Measurements from ENCODE around the gene FLT3. TPM values are rescaled to one million over a fixed set of nuclear protein-coding genes. Genes with fewer than 3 reads are reported as not detected.

FLT3 gene
- total and polyA plus RNA-seq, 9 donors: 0.08 to 0.97 (median 0.15) TPM; not detected in 1

DNA sequence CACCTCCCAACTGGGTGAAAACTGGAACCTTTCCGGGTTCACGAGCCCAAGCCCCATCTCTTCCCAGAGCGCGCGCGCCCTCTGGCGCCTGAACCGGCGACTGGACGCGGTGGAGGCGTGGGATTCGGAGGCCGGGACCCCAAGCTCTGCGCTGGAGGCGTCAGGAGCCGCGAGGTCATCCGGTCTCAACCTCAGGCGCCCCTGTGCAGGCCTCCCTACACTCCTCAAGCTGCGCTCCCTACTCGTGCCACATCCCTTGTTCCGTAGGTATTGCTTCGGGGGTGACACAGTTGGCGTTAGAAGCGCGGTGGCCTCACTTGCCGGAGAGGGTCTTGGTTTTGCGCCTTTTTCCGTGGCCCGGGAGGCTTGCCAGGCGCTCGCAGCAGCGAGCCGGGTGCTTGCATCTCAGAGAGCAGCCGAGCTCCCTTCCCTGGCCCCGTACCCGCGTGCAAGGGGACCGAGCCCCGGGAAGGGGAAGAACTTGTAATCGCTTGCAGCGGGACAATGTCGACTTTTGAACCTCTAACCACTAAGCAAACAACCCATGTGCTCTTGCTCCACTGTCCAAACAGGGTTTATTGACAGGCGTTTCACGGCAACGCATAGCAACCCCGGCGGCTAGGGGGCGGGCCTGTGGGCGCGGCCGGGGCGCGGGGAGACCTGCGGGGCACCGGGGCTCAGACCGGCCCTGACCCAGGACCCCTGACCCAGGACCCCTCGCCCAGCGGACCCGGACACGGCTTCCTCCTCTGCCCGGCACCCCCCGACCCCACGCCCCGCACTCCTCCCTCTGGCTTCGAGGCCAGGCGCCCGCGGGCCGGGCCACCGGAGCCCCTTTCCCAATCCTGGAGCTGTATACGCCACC lies 139.8 kb downstream of the FLT3 start:
- 1 to 2% (median 2%) methylated on average over 50 to 73 of the region's 73 CpGs for WGBS, 3 donors
- no peaks in the 10 kb centered on the region for H3K27me3 ChIP-seq

GRCh38 chr13:27959976-27960361 lies 140.4 kb downstream of the FLT3 start:
- no peak for DNase-seq
- H3K27ac ChIP-seq: no peak overlapping the region
- 25 to 30% (median 29%) methylated on average over 14 of the region's 14 CpGs for WGBS, 3 donors
- no peaks in the 10 kb centered on the region for H3K9me3 ChIP-seq
- no peaks in the 10 kb centered on the region for H3K27me3 ChIP-seq
- TF ChIP-seq POLR2A (IDR thresholded peaks at IDR 0.05): no peak
- TF ChIP-seq EP300 (IDR thresholded peaks at IDR 0.05): no peak
- no peak for TF ChIP-seq CTCF (IDR thresholded peaks at IDR 0.05)
- H3K36me3 ChIP-seq: no peaks in the 10 kb centered on the region
- H3K4me1 ChIP-seq (ENCODE audit: insufficient read depth): peaks cover 4% of the 10 kb centered on the region
- no peak overlapping the region for H3K4me3 ChIP-seq
- intact Hi-C loops (cut with DNase I): loop anchor here in 1 of 4 donors (10.0 kb wide), 1 partner anchor 135 kb away; no protein-coding TSS in a partner anchor

More for the DNA sequence above, 139.8 kb downstream of the FLT3 start:
- Histone ChIP-seq H3K4me3 (peak overlapping the region; percentile 16), H3K4me1 (ENCODE audit: insufficient read depth) (peaks cover 4% of the 10 kb centered on the region), H3K9me3 (no peaks in the 10 kb centered on the region), H3K36me3 (no peaks in the 10 kb centered on the region), H3K27ac (no peak overlapping the region)
- no peak for TF ChIP-seq POLR2A (IDR thresholded peaks at IDR 0.05)
- no peak for TF ChIP-seq CTCF (IDR thresholded peaks at IDR 0.05)
- no peak for TF ChIP-seq EP300 (IDR thresholded peaks at IDR 0.05)
- intact Hi-C loops (cut with DNase I): no loop called here
- DNase-seq: peak in 1 of 5 donors; percentile 45

DNA sequence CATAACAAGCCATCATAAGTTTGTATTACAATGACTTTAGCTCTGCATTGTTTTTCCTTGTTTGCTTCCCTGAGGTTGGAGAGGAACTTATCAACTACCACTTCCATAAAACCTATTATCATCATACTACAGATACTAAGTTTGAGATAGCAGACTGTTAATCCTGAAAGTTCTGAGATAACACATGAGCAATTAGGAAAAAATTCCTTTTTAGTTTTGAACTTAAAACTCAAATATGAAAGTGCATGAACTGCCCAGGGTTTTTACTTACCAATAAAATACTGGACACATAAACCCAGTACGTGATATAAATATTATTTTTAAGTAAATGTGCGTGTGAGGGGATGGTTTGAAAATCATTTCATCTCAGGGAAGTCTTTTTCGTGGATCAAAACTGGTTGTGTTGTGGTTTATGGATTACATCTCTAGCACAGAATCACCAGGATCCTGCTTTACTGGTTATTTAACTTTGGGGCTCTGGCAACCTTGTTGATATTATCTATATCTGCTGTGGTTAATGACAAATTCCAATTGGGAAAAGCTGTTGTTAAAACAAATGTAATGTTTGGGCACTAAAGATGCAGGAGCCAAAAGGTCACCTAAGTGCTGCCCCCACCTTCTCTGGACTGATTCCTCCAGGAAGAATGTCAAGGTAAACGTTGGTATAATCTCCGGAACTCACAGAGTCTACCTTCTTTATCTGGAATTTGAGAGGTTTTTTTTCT lies 143.6 kb downstream of the FLT3 start:
- 26 to 34% (median 29%) methylated on average over 5 of the region's 5 CpGs for WGBS, 3 donors
- TF ChIP-seq POLR2A (IDR thresholded peaks at IDR 0.05): no peak
- no peak for TF ChIP-seq CTCF (IDR thresholded peaks at IDR 0.05)
- TF ChIP-seq EP300 (IDR thresholded peaks at IDR 0.05): no peak
- Histone ChIP-seq H3K27me3 (no peaks in the 10 kb centered on the region), H3K4me1 (ENCODE audit: insufficient read depth) (peaks cover 9% of the 10 kb centered on the region), H3K9me3 (no peaks in the 10 kb centered on the region), H3K36me3 (no peaks in the 10 kb centered on the region), H3K4me3 (no peak overlapping the region), H3K27ac (no peak overlapping the region)
- DNase-seq: no peak
- intact Hi-C loops (cut with DNase I): loop anchor here in 1 of 4 donors (10.0 kb wide), 1 partner anchor 132 kb away; no protein-coding TSS in a partner anchor

GRCh38 chr13:27955014-27955591 lies 145.3 kb downstream of the FLT3 start:
- WGBS, 3 donors: 52 to 63% (median 58%) methylated on average over 11 of the region's 11 CpGs
- intact Hi-C loops (cut with DNase I): loop anchor here in 1 of 4 donors (10.0 kb wide), 1 partner anchor 130 kb away; no protein-coding TSS in a partner anchor
- H3K4me3 ChIP-seq: no peak overlapping the region
- H3K27ac ChIP-seq: no peak overlapping the region
- no peaks in the 10 kb centered on the region for H3K27me3 ChIP-seq
- DNase-seq: no peak
- H3K4me1 ChIP-seq (ENCODE audit: insufficient read depth): peaks cover 5% of the 10 kb centered on the region
- no peaks in the 10 kb centered on the region for H3K9me3 ChIP-seq
- no peaks in the 10 kb centered on the region for H3K36me3 ChIP-seq
- TF ChIP-seq POLR2A (IDR thresholded peaks at IDR 0.05) (no peak), CTCF (IDR thresholded peaks at IDR 0.05) (no peak), EP300 (IDR thresholded peaks at IDR 0.05) (no peak)
